C4-2B (cell line): ENCODE results near the gene SLC25A44.

Source experiments
- H3K27ac ChIP-seq: fragments of 450-650 bp; 2 replicates; pipeline ENCODE4 v1.5.1; 2017
- CTCF ChIP-seq: fragments of 450-650 bp; conservative IDR thresholded peaks from 2 replicates; pipeline ENCODE4 v1.5.1; 2017; ENCODE audit warnings: mild to moderate bottlenecking
- ZFX ChIP-seq: fragments of 450-650 bp; IDR thresholded peaks from 2 replicates; pipeline ENCODE4 v1.6.1; 2017

Gene SLC25A44

GRCh38 chr1:156249593-156249992, 55.7 kb downstream of the SLC25A44 start:
- no peak overlapping the region for H3K27ac ChIP-seq
- TF ChIP-seq ZFX (no peak), CTCF (no peak)

- H3K27ac ChIP-seq, result no peak overlapping the region
- no peak for TF ChIP-seq ZFX
- no peak for TF ChIP-seq CTCF
These were observed 57.6 kb downstream of the SLC25A44 start for GRCh38 chr1:156251527-156251926.

- no peak overlapping the region for H3K27ac ChIP-seq
- no peak for TF ChIP-seq ZFX
- TF ChIP-seq CTCF, result no peak
These were observed 59.7 kb downstream of the SLC25A44 start for GRCh38 chr1:156253634-156254033.

GRCh38 chr1:156257711-156258110, 63.8 kb downstream of the SLC25A44 start:
- no peak overlapping the region for H3K27ac ChIP-seq
- TF ChIP-seq ZFX, result no peak
- TF ChIP-seq CTCF, result no peak

GRCh38 chr1:156258859-156259258, 65.0 kb downstream of the SLC25A44 start:
- no peak overlapping the region for H3K27ac ChIP-seq
- TF ChIP-seq CTCF (no peak), ZFX (no peak)

GRCh38 chr1:156259805-156260204, 65.9 kb downstream of the SLC25A44 start:
- TF ChIP-seq ZFX, result no peak
- TF ChIP-seq CTCF, result no peak
- no peak overlapping the region for H3K27ac ChIP-seq

GRCh38 chr1:156260896-156261295, 67.0 kb downstream of the SLC25A44 start:
- no peak overlapping the region for H3K27ac ChIP-seq
- TF ChIP-seq ZFX, result no peak
- no peak for TF ChIP-seq CTCF
